Neural crest cell (in vitro differentiated cells): ENCODE data around the gene CTNNB1. TPM values are rescaled to one million over a fixed set of nuclear protein-coding genes. Genes with fewer than 3 reads are reported as not detected.
A peak's percentile ranks its signal among the peaks of the same experiment; 100 is the strongest.
"Not testable (repeated sequence)": the region's sequence is repeated elsewhere in the genome, so short reads cannot be mapped to it uniquely, and the experiment has no call there.

Source experiments
- DNase-seq: peaks from one replicate; pipeline ENCODE4 v3.0.0; 2021; ENCODE audit warnings: low read depth, mixed read lengths, low spot score
- H3K27ac Mint-ChIP-seq: one replicate; pipeline ENCODE4 v1.8.0; 2021; ENCODE audit warnings: mild to moderate bottlenecking, mixed read lengths; ENCODE audit not compliant: unreplicated experiment
- H3K27me3 Mint-ChIP-seq: 2 replicates; pipeline ENCODE4 v1.8.0; 2021; ENCODE audit warnings: low read depth, mild to moderate bottlenecking, mixed read lengths
- H3K36me3 Mint-ChIP-seq: 2 replicates; pipeline ENCODE4 v1.8.0; 2021; ENCODE audit warnings: low read depth, mild to moderate bottlenecking, mixed read lengths
- H3K4me1 Mint-ChIP-seq: 2 replicates; pipeline ENCODE4 v1.8.0; 2021; ENCODE audit warnings: mixed read lengths
- H3K4me3 Mint-ChIP-seq: one replicate; pipeline ENCODE4 v1.8.0; 2021; ENCODE audit warnings: mild to moderate bottlenecking, mixed read lengths
- H3K9me3 Mint-ChIP-seq: 2 replicates; pipeline ENCODE4 v1.8.0; 2021; ENCODE audit warnings: mixed read lengths
- total RNA-seq: library from RNA; stranded (reverse); gene quantifications from 2 replicates; pipeline ENCODE4 v1.2.1, GENCODE V29; 2021
- TF ChIP-seq, protein P1 (sequence below): fragments of 200-600 bp; sonication (generic); conservative IDR thresholded peaks from 2 replicates; pipeline ENCODE4 v1.5.0; 2021; ENCODE audit warnings: antibody characterized with exemption, mild to moderate bottlenecking

CTNNB1 gene
- total RNA-seq, 1 donor from 2014 or later, result 550 TPM

GRCh38 chr3:41276191-41276590 lies 76.9 kb downstream of the CTNNB1 start:
- H3K27me3 Mint-ChIP-seq, result no peaks in the 10 kb centered on the region
- H3K9me3 Mint-ChIP-seq, result peaks cover 9% of the 10 kb centered on the region
- peaks cover 14% of the 10 kb centered on the region for H3K4me1 Mint-ChIP-seq
- TF ChIP-seq, protein P1, sequence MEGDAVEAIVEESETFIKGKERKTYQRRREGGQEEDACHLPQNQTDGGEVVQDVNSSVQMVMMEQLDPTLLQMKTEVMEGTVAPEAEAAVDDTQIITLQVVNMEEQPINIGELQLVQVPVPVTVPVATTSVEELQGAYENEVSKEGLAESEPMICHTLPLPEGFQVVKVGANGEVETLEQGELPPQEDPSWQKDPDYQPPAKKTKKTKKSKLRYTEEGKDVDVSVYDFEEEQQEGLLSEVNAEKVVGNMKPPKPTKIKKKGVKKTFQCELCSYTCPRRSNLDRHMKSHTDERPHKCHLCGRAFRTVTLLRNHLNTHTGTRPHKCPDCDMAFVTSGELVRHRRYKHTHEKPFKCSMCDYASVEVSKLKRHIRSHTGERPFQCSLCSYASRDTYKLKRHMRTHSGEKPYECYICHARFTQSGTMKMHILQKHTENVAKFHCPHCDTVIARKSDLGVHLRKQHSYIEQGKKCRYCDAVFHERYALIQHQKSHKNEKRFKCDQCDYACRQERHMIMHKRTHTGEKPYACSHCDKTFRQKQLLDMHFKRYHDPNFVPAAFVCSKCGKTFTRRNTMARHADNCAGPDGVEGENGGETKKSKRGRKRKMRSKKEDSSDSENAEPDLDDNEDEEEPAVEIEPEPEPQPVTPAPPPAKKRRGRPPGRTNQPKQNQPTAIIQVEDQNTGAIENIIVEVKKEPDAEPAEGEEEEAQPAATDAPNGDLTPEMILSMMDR, result no peak
- no peak overlapping the region for H3K27ac Mint-ChIP-seq
- no peak for DNase-seq
- no peak overlapping the region for H3K4me3 Mint-ChIP-seq
- H3K36me3 Mint-ChIP-seq, result peaks cover 3% of the 10 kb centered on the region

GRCh38 chr3:41277790-41278465 lies 78.6 kb downstream of the CTNNB1 start:
- DNase-seq, result no peak
- peaks cover 5% of the 10 kb centered on the region for H3K36me3 Mint-ChIP-seq
- H3K27me3 Mint-ChIP-seq, result no peaks in the 10 kb centered on the region
- TF ChIP-seq, protein P1, result no peak
- no peak overlapping the region for H3K27ac Mint-ChIP-seq
- peaks cover 9% of the 10 kb centered on the region for H3K9me3 Mint-ChIP-seq
- no peak overlapping the region for H3K4me3 Mint-ChIP-seq
- peaks cover 14% of the 10 kb centered on the region for H3K4me1 Mint-ChIP-seq

GRCh38 chr3:41284934-41285333 lies 85.6 kb downstream of the CTNNB1 start:
- H3K4me1 Mint-ChIP-seq, DNase-seq: not testable (repeated sequence)

GRCh38 chr3:41286305-41286704 lies 87.0 kb downstream of the CTNNB1 start:
- Mint-ChIP-seq H3K27ac (no peak overlapping the region), H3K4me1 (peaks cover 9% of the 10 kb centered on the region), H3K9me3 (peaks cover 9% of the 10 kb centered on the region), H3K36me3 (peaks cover 2% of the 10 kb centered on the region), H3K27me3 (no peaks in the 10 kb centered on the region), H3K4me3 (no peak overlapping the region)
- TF ChIP-seq, protein P1, result no peak
- DNase-seq, result no peak

More at GRCh38 chr3:41284934-41285333, 85.6 kb downstream of the CTNNB1 start:
- H3K36me3 Mint-ChIP-seq, H3K27ac Mint-ChIP-seq, H3K4me3 Mint-ChIP-seq, H3K27me3 Mint-ChIP-seq: not testable (repeated sequence)
- TF ChIP-seq, protein P1, result peak; percentile 15
- H3K9me3 Mint-ChIP-seq, result peaks cover 12% of the 10 kb centered on the region

GRCh38 chr3:41288785-41289184 lies 89.5 kb downstream of the CTNNB1 start:
- no peak overlapping the region for H3K27ac Mint-ChIP-seq
- no peaks in the 10 kb centered on the region for H3K27me3 Mint-ChIP-seq
- H3K9me3 Mint-ChIP-seq, result peaks cover 9% of the 10 kb centered on the region
- no peak overlapping the region for H3K4me3 Mint-ChIP-seq
- peaks cover 9% of the 10 kb centered on the region for H3K4me1 Mint-ChIP-seq
- no peaks in the 10 kb centered on the region for H3K36me3 Mint-ChIP-seq
- DNase-seq, result no peak
- TF ChIP-seq, protein P1, result no peak
